Measurements from ENCODE around the gene PRDM16.

The PRDM16 gene

DNA sequence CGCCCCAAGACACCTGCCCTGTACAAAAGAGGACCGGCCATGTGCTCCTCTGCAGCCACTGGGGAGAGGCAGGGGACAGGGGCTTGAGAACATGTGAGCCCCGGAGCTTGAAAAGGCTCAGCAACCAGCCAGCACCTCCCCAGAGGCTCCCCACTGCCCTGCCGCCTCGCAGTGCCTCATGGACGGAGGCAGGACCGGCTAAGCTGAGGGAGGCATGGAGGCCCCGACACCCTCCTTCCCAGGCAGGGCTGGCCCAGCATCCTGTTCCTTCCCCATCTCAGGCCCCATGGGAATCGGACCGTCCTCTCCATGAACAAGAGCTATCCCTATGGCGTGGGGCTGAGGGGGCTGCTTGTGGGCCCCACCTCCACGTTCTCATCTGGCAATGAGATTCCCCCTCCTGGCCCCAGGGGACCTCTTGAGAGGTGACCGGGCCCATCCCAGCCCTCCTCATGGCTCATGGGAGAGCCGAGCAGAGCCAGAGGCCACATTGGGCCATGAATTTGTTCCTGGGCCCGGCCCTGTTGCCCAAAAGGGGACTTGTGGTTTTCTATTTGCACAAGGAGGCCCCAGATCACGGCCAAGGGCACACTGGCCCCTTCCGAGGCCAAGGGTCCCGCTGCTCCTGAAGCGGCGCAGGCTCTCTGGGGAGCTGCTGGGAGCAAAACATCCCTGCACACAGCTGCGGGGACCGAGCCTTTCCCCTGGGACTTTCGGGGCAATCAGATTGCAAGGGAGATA lies 320.3 kb downstream of the PRDM16 start:
- H3K27ac ChIP-seq (ENCODE audit: low read length) = no peak overlapping the region
- no peaks in the 10 kb centered on the region for H3F3A ChIP-seq (ENCODE audit: insufficient read depth, low read length)
- H3K36me3 ChIP-seq (replicated peaks; ENCODE audit: insufficient read depth, low read length) = no peaks in the 10 kb centered on the region
- no peaks in the 10 kb centered on the region for H3K79me2 ChIP-seq (ENCODE audit: low read length)
- no peaks in the 10 kb centered on the region for H3K9me2 ChIP-seq (replicated peaks; ENCODE audit: insufficient read depth, low read length)
- H3K4me2 ChIP-seq (ENCODE audit: low read depth, low read length) = no peak overlapping the region
- no peak overlapping the region for H3K4me3 ChIP-seq (ENCODE audit: low read length)
- no peak for DNase-seq
- no peaks in the 10 kb centered on the region for H4K20me1 ChIP-seq (ENCODE audit: insufficient read depth, low read length)
- H2AFZ ChIP-seq (ENCODE audit: low read length) = no peak overlapping the region
- no peaks in the 10 kb centered on the region for H3K9me3 ChIP-seq (replicated peaks; ENCODE audit: insufficient read depth, low read length)
- H3K27me3 ChIP-seq (replicated peaks; ENCODE audit: insufficient read depth, low read length) = peaks cover 99% of the 10 kb centered on the region
- TF ChIP-seq EZH2phosphoT487 (IDR thresholded peaks at IDR 0.05; ENCODE audit: low read length) = no peak
- no peak for TF ChIP-seq EZH2 (optimal IDR thresholded peaks at IDR 0.05; ENCODE audit: low read depth, low read length)
- no peak for TF ChIP-seq CTCF (IDR thresholded peaks at IDR 0.05; ENCODE audit: low read length)
- H3K9ac ChIP-seq (ENCODE audit: low read length) = no peak overlapping the region
- no peaks in the 10 kb centered on the region for H3K4me1 ChIP-seq (ENCODE audit: low read length)

DNA sequence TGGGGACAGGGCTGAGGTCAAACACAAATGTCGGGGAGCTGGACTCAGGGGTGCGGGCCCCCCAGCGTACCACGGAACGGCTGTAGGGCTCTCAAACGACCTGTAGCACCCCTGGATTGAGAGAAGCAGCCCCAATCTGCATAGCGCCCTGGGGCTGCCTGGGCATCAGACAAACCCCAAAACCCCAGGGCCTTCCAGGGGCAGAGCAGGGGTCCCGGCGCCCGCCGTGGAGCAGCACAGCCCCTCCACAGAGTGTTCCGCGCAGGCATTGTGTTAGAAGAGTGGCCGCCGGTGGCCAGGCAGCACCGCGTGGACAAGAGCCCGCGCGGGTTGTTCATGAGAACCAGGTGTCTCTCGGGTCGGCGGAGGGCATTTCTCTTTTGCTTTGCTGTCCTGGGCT lies 321.3 kb downstream of the PRDM16 start:
- Histone ChIP-seq H3F3A (ENCODE audit: insufficient read depth, low read length) (no peaks in the 10 kb centered on the region), H3K36me3 (replicated peaks; ENCODE audit: insufficient read depth, low read length) (no peaks in the 10 kb centered on the region), H3K9me3 (replicated peaks; ENCODE audit: insufficient read depth, low read length) (no peaks in the 10 kb centered on the region), H3K9ac (ENCODE audit: low read length) (no peak overlapping the region), H3K27me3 (replicated peaks; ENCODE audit: insufficient read depth, low read length) (peaks cover 100% of the 10 kb centered on the region), H3K79me2 (ENCODE audit: low read length) (no peaks in the 10 kb centered on the region), H3K9me2 (replicated peaks; ENCODE audit: insufficient read depth, low read length) (no peaks in the 10 kb centered on the region), H3K4me3 (ENCODE audit: low read length) (no peak overlapping the region), H3K4me1 (ENCODE audit: low read length) (no peaks in the 10 kb centered on the region), H3K27ac (ENCODE audit: low read length) (no peak overlapping the region), H4K20me1 (ENCODE audit: insufficient read depth, low read length) (no peaks in the 10 kb centered on the region), H3K4me2 (ENCODE audit: low read depth, low read length) (no peak overlapping the region), H2AFZ (ENCODE audit: low read length) (no peak overlapping the region)
- DNase-seq = no peak
- TF ChIP-seq EZH2phosphoT487 (IDR thresholded peaks at IDR 0.05; ENCODE audit: low read length) (no peak), CTCF (IDR thresholded peaks at IDR 0.05; ENCODE audit: low read length) (no peak), EZH2 (optimal IDR thresholded peaks at IDR 0.05; ENCODE audit: low read depth, low read length) (no peak)

GRCh38 chr1:3391711-3392110 lies 322.7 kb downstream of the PRDM16 start:
- no peak overlapping the region for H3K4me3 ChIP-seq (ENCODE audit: low read length)
- H3K79me2 ChIP-seq (ENCODE audit: low read length) = no peaks in the 10 kb centered on the region
- no peaks in the 10 kb centered on the region for H3K9me2 ChIP-seq (replicated peaks; ENCODE audit: insufficient read depth, low read length)
- no peaks in the 10 kb centered on the region for H4K20me1 ChIP-seq (ENCODE audit: insufficient read depth, low read length)
- DNase-seq = no peak
- H3K9me3 ChIP-seq (replicated peaks; ENCODE audit: insufficient read depth, low read length) = no peaks in the 10 kb centered on the region
- no peaks in the 10 kb centered on the region for H3K36me3 ChIP-seq (replicated peaks; ENCODE audit: insufficient read depth, low read length)
- H3K27ac ChIP-seq (ENCODE audit: low read length) = no peak overlapping the region
- H2AFZ ChIP-seq (ENCODE audit: low read length) = no peak overlapping the region
- H3K27me3 ChIP-seq (replicated peaks; ENCODE audit: insufficient read depth, low read length) = peaks cover 100% of the 10 kb centered on the region
- no peak for TF ChIP-seq EZH2phosphoT487 (IDR thresholded peaks at IDR 0.05; ENCODE audit: low read length)
- TF ChIP-seq EZH2 (optimal IDR thresholded peaks at IDR 0.05; ENCODE audit: low read depth, low read length) = no peak
- TF ChIP-seq CTCF (IDR thresholded peaks at IDR 0.05; ENCODE audit: low read length) = no peak
- no peaks in the 10 kb centered on the region for H3K4me1 ChIP-seq (ENCODE audit: low read length)
- no peak overlapping the region for H3K9ac ChIP-seq (ENCODE audit: low read length)
- H3F3A ChIP-seq (ENCODE audit: insufficient read depth, low read length) = no peaks in the 10 kb centered on the region
- no peak overlapping the region for H3K4me2 ChIP-seq (ENCODE audit: low read depth, low read length)
